ENCODE measurements around the gene WIPF2. TPM values are rescaled to one million over a fixed set of nuclear protein-coding genes. Genes with fewer than 3 reads are reported as not detected.

Gene WIPF2
- total RNA-seq, 1 experiment from 2014 or later: 30.4 TPM

DNA sequence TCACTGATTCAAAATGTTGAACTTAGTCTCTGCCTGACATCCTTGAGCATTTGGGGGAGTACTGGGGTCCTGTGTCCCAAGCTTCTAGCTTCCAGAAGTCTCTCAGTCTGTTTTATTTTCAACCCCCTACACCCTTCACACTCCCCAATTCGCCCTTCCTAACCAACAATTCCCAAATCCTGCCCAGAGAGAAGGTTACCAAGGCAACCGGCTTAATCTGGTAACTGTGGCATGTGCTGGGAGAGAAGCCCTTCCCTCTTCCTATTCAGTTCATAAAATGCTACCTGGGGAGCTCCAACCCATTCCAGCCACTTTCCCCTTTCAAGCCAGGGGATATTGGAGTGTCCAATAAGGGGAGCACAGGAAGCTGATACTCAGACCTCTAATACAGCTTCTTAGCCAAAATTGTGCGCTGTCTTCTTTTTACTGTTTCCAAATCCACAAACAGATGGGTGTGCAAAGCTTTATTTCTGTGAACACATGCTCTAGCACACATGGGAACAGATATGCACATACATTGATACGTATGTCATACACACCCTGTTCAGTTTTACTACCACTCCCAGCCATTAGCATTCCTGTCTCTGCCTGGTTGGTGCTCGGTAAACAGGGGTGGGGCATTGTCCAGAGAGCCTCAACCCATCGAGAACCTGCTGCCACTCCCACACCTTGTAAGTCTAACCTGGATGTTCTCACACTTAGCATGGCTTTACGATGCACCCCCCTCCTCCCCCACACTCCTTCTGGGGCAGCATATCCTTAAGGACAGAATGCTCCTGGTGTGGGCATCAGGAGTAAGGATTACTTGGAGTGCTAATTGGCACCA is 43.0 kb upstream of the WIPF2 start:
- TF ChIP-seq EGR1 (IDR thresholded peaks at IDR 0.05; ENCODE audit: low read depth) (no peak), RAD21 (IDR thresholded peaks at IDR 0.05; ENCODE audit: low read depth) (no peak)
- no peaks in the 10 kb centered on the region for H4K20me1 ChIP-seq (ENCODE audit: insufficient read depth)
- H3K4me3 ChIP-seq (replicated peaks in 1 of 2; ENCODE audit: low read depth in 1 of 2, low read length in 2 of 2): no peak overlapping the region
- peak overlapping the region; percentile 37 for H3K27ac ChIP-seq (ENCODE audit: low read depth, low read length)
- ATAC-seq: no peak
- no peak overlapping the region for H2AFZ ChIP-seq (ENCODE audit: low read depth, low read length, poor library complexity, severe bottlenecking)
- peaks cover 11 to 17% of the 10 kb centered on the region in 2 experiments for H3K36me3 ChIP-seq (ENCODE audit: control insufficient read depth in 1 of 2, insufficient read depth in 2 of 2, low read length in 2 of 2)
- peaks cover 41 to 52% of the 10 kb centered on the region in 2 experiments for H3K4me1 ChIP-seq (ENCODE audit: control insufficient read depth in 1 of 2, insufficient read depth in 2 of 2, low read length in 2 of 2)
- ChIA-PET RAD21 (ENCODE audit: low non-redundant PET in 1 of 2, low total read pairs in 2 of 2, uncharacterized antibody in 2 of 2, unreplicated experiment in 2 of 2) (no interaction called here), POLR2A (interaction anchor here (1.1 kb wide), 1 partner anchor 9 kb away, joined by 3 read pairs; no protein-coding TSS in a partner anchor), CTCF (interaction anchor here (0.6 kb wide), 1 partner anchor 62 kb away, joined by 3 read pairs; no protein-coding TSS in a partner anchor)
- peak overlapping the region; percentile 67 for H3K4me2 ChIP-seq (ENCODE audit: low read length)
- no peak for DNase-seq (ENCODE audit: low read depth, low spot score)
- H3K9me3 ChIP-seq (ENCODE audit: control insufficient read depth in 1 of 2, insufficient read depth in 1 of 2, low read depth in 1 of 2, low read length in 2 of 2): no peaks in the 10 kb centered on the region
- no peaks in the 10 kb centered on the region for H3K79me2 ChIP-seq (ENCODE audit: insufficient read depth, low read length)
- H3K9ac ChIP-seq (ENCODE audit: low read length): peak overlapping the region; percentile 34; the same call in 1 of the 2 replicates
- intact Hi-C loops (cut with micrococcal nuclease): no loop called here
- no peaks in the 10 kb centered on the region for H3K27me3 ChIP-seq (ENCODE audit: insufficient read depth, low read length)
- no TSS peak for BruUV-seq (replicated peaks)
- no peaks in the 10 kb centered on the region for H3K9me2 ChIP-seq (ENCODE audit: insufficient read depth)

DNA sequence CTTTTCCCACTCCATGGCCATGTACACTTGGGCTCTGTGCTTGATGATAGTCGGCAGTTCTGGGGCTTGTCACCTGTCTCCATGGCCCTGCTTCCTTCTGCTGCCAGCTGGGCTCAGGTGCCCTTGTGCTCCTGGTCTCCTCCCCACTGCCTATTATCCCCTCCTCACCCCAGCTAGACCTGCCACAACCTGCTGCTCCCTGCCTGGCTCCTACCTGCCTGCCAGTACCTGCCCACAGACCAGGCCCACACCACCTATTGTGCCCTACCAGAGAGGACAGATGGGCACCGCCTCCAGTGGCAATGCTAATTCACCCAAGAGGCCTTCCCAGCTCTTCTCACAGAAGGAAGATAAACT is 42.4 kb upstream of the WIPF2 start:
- intact Hi-C loops (cut with micrococcal nuclease): no loop called here
- Histone ChIP-seq H3K9me2 (ENCODE audit: insufficient read depth) (no peaks in the 10 kb centered on the region), H3K27ac (ENCODE audit: low read depth, low read length) (peak overlapping the region; percentile 37), H3K9ac (ENCODE audit: low read length) (peak overlapping the region; percentile 34), H3K4me3 (replicated peaks in 1 of 2; ENCODE audit: low read depth in 1 of 2, low read length in 2 of 2) (peak overlapping the region in 1 of 2 experiments; percentile 43; a peak in 1 of 4 replicates), H3K27me3 (ENCODE audit: insufficient read depth, low read length) (no peaks in the 10 kb centered on the region), H3K9me3 (ENCODE audit: control insufficient read depth in 1 of 2, insufficient read depth in 1 of 2, low read depth in 1 of 2, low read length in 2 of 2) (no peaks in the 10 kb centered on the region), H3K79me2 (ENCODE audit: insufficient read depth, low read length) (no peaks in the 10 kb centered on the region), H3K4me1 (ENCODE audit: control insufficient read depth in 1 of 2, insufficient read depth in 2 of 2, low read length in 2 of 2) (peaks cover 47 to 57% of the 10 kb centered on the region in 2 experiments), H4K20me1 (ENCODE audit: insufficient read depth) (no peaks in the 10 kb centered on the region), H3K36me3 (ENCODE audit: control insufficient read depth in 1 of 2, insufficient read depth in 2 of 2, low read length in 2 of 2) (peaks cover 5 to 15% of the 10 kb centered on the region in 2 experiments; a peak in 3 of 4 replicates), H3K4me2 (ENCODE audit: low read length) (peak overlapping the region; percentile 67), H2AFZ (ENCODE audit: low read depth, low read length, poor library complexity, severe bottlenecking) (no peak overlapping the region)
- CTCF ChIA-PET: no interaction called here
- DNase-seq (ENCODE audit: low read depth, low spot score) (no peak), ATAC-seq (peak; percentile 20; the same call in 1 of the 2 replicates)
- RAD21 ChIA-PET (ENCODE audit: low non-redundant PET in 1 of 2, low total read pairs in 2 of 2, uncharacterized antibody in 2 of 2, unreplicated experiment in 2 of 2): no interaction called here
- BruUV-seq (replicated peaks): no TSS peak
- TF ChIP-seq ZNF274 (IDR thresholded peaks at IDR 0.05; ENCODE audit: low read depth, low read length) (no peak), SRF (IDR thresholded peaks at IDR 0.05; ENCODE audit: low read depth) (no peak), EZH2phosphoT487 (IDR thresholded peaks at IDR 0.05; ENCODE audit: borderline replicate concordance) (no peak), ELF1 (IDR thresholded peaks at IDR 0.05; ENCODE audit: borderline replicate concordance, low read depth) (no peak), JUND (IDR thresholded peaks at IDR 0.05) (no peak), ZFX (IDR thresholded peaks at IDR 0.05) (no peak), POLR2AphosphoS5 (IDR thresholded peaks at IDR 0.05; ENCODE audit: low read depth, low read length) (no peak), TCF7L2 (IDR thresholded peaks at IDR 0.05; ENCODE audit: borderline replicate concordance, extremely low read depth, insufficient read depth, insufficient read length) (no peak), POLR2A (IDR thresholded peaks at IDR 0.05; ENCODE audit: borderline replicate concordance, extremely low read depth, insufficient read depth, insufficient read length) (no peak), CEBPB (IDR thresholded peaks at IDR 0.05; ENCODE audit: low read depth) (no peak), EGR1 (IDR thresholded peaks at IDR 0.05; ENCODE audit: low read depth) (no peak), YY1 (IDR thresholded peaks at IDR 0.05; ENCODE audit: extremely low read depth, insufficient replicate concordance, low read depth, low read length) (no peak), SP1 (IDR thresholded peaks at IDR 0.05; ENCODE audit: low read depth) (no peak), EZH2 (IDR thresholded peaks at IDR 0.05) (no peak), RAD21 (IDR thresholded peaks at IDR 0.05; ENCODE audit: low read depth) (no peak), SIN3A (IDR thresholded peaks at IDR 0.05; ENCODE audit: low read depth) (no peak)
- TF ChIP-seq, protein P1, sequence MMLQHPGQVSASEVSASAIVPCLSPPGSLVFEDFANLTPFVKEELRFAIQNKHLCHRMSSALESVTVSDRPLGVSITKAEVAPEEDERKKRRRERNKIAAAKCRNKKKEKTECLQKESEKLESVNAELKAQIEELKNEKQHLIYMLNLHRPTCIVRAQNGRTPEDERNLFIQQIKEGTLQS (IDR thresholded peaks at IDR 0.05): no peak
- POLR2A ChIA-PET: no interaction called here

All from HCT116 (cell line).